Fibroblast of skin of right biceps (primary cell): ENCODE results near the gene PILRB.
"Not testable (repeated sequence)": the region's sequence is repeated elsewhere in the genome, so short reads cannot be mapped to it uniquely, and the experiment has no call there.

Experiments used
- DNase-seq: peaks from one replicate; pipeline ENCODE4 v3.0.0-alpha.2; 2013

The PILRB gene

GRCh38 chr7:100358027-100358856 lies at the start of gene PILRB:
TSS of gene PILRB (plus strand) at chr7:100358117. CDS start at chr7:100358303, 186 bp downstream.
- no peak for DNase-seq

GRCh38 chr7:100318329-100318728 lies 39.6 kb upstream of the PILRB start:
- not testable (repeated sequence) for DNase-seq

GRCh38 chr7:100321648-100322047 lies 36.3 kb upstream of the PILRB start:
- DNase-seq = not testable (repeated sequence)

- not testable (repeated sequence) for DNase-seq
Measured at GRCh38 chr7:100324194-100324593, 33.7 kb upstream of the PILRB start.

GRCh38 chr7:100325671-100326070 lies 32.2 kb upstream of the PILRB start:
- not testable (repeated sequence) for DNase-seq

- DNase-seq = not testable (repeated sequence)
Measured at GRCh38 chr7:100326914-100327313, 31.0 kb upstream of the PILRB start.

GRCh38 chr7:100335566-100336466 lies 22.1 kb upstream of the PILRB start:
- peak; percentile 91 for DNase-seq

GRCh38 chr7:100338083-100338696 lies 19.7 kb upstream of the PILRB start:
- not testable (repeated sequence) for DNase-seq

GRCh38 chr7:100341286-100341685 lies 16.6 kb upstream of the PILRB start:
- not testable (repeated sequence) for DNase-seq

- DNase-seq = no peak
Measured at GRCh38 chr7:100342765-100343164, 15.2 kb upstream of the PILRB start.

- not testable (repeated sequence) for DNase-seq
Measured at GRCh38 chr7:100344124-100344559, 13.8 kb upstream of the PILRB start.

- DNase-seq = peak; percentile 48
Measured at GRCh38 chr7:100344560-100345287, 13.2 kb upstream of the PILRB start.

GRCh38 chr7:100345288-100345672 lies 12.6 kb upstream of the PILRB start:
- DNase-seq = peak; percentile 58

GRCh38 chr7:100346921-100347320 lies 11.0 kb upstream of the PILRB start:
- DNase-seq = no peak

GRCh38 chr7:100348805-100349204 lies 9.1 kb upstream of the PILRB start:
- no peak for DNase-seq

GRCh38 chr7:100349757-100350156 lies 8.2 kb upstream of the PILRB start:
- no peak for DNase-seq

GRCh38 chr7:100351657-100352058 lies 6.3 kb upstream of the PILRB start:
- no peak for DNase-seq

- not testable (repeated sequence) for DNase-seq
Measured at GRCh38 chr7:100352230-100352781, 5.6 kb upstream of the PILRB start.

GRCh38 chr7:100352984-100353684 lies 4.8 kb upstream of the PILRB start:
- no peak for DNase-seq

- DNase-seq = no peak
Measured at GRCh38 chr7:100353685-100354330, 4.1 kb upstream of the PILRB start.
